GM12878 (cell line): ENCODE measurements around the gene KRTAP10-5. TPM values are rescaled to one million over a fixed set of nuclear protein-coding genes. Genes with fewer than 3 reads are reported as not detected.

Source experiments
- ATAC-seq: fragments of 200-7000 bp; cut with Tn5 transposase; 3 replicates; pipeline ENCODE4 v1.9.1; 2020; ENCODE audit warnings: mild to moderate bottlenecking, moderate library complexity
- BruUV-seq: library from RNA; stranded (reverse); fragments of 400-500 nt; replicated peaks from 2 replicates; lab custom pipeline; 2021; lab: Mats Ljungman, UMichigan
- CTCF ChIA-PET: fragments of 300-600 bp; sonication (Branson Sonifier 250); formaldehyde crosslinking; extraction: SDS; loops from one replicate; lab custom pipeline; 2021; ENCODE audit warnings: inconsistent platforms; lab: Yijun Ruan, JAX
- POLR2A ChIA-PET: fragments of 350-600 bp; formaldehyde crosslinking; extraction: SDS; loops from one replicate; lab custom pipeline; 2021; ENCODE audit warnings: inconsistent platforms; lab: Charles Lee
- RAD21 ChIA-PET: fragments of 300-600 bp; sonication (Branson Sonifier 250); formaldehyde crosslinking; loops from one replicate; lab custom pipeline; 2023; ENCODE audit warnings: antibody characterized with exemption; ENCODE audit not compliant: unreplicated experiment; lab: Charles Lee
- SMC1A ChIA-PET: fragments of 300-600 bp; sonication (Branson Sonifier 250); formaldehyde crosslinking; loops from one replicate; lab custom pipeline; 2023; ENCODE audit not compliant: unreplicated experiment, uncharacterized antibody; lab: Charles Lee
- DNase-seq: peaks from one replicate; pipeline ENCODE4 v3.0.0-alpha.2; 2011; ENCODE audit warnings: low read depth, low spot score
- FAIRE-seq: peaks from 3 replicates; lab custom pipeline; 2011; peaks lifted over from hg19 to GRCh38; lab: Jason Lieb, UNC
- H2AFZ ChIP-seq: 2 replicates; pipeline ENCODE4 v1.6.0; 2011; ENCODE audit warnings: low read depth, low read length, control low read depth; ENCODE audit not compliant: control insufficient read depth
- H3K27ac ChIP-seq: 2 replicates; pipeline ENCODE4 v1.5.1; 2011; ENCODE audit warnings: control low read depth; ENCODE audit not compliant: control insufficient read depth, insufficient read depth
- H3K27me3 ChIP-seq, 2 experiments: replicated peaks in 1 of 2; 2 replicates each; pipeline versions ENCODE4 v1.6.0 to v1.6.1; 2011; ENCODE audit warnings: low read length in 1 of 2; ENCODE audit not compliant: control insufficient read depth in 2 of 2, insufficient read depth in 2 of 2
- H3K36me3 ChIP-seq, 2 experiments: 2 replicates each; pipeline ENCODE4 v1.5.1; 2011; ENCODE audit warnings: low read length in 1 of 2; ENCODE audit not compliant: control insufficient read depth in 2 of 2, insufficient read depth in 2 of 2
- H3K4me1 ChIP-seq: 2 replicates; pipeline ENCODE4 v1.6.1; 2011; ENCODE audit warnings: mild to moderate bottlenecking, low read length, moderate library complexity, mixed read lengths; ENCODE audit not compliant: control insufficient read depth, insufficient read depth
- H3K4me2 ChIP-seq: 2 replicates; pipeline ENCODE4 v1.6.0; 2011; ENCODE audit warnings: control low read depth; ENCODE audit not compliant: control insufficient read depth, insufficient read depth
- H3K4me3 ChIP-seq: fragments of 200-600 bp; sonication (generic); 2 replicates; pipeline ENCODE4 v1.5.1; 2016
- H3K79me2 ChIP-seq: 2 replicates; pipeline ENCODE4 v1.6.0; 2011; ENCODE audit warnings: low read length; ENCODE audit not compliant: control insufficient read depth, insufficient read depth
- H3K9ac ChIP-seq: 2 replicates; pipeline ENCODE4 v1.8.0; 2011; ENCODE audit warnings: low read length, control low read depth, mixed read lengths; ENCODE audit not compliant: control insufficient read depth, insufficient read depth
- H3K9me3 ChIP-seq: replicated peaks from 3 replicates; pipeline ENCODE4 v1.5.1; 2011; ENCODE audit warnings: mild to moderate bottlenecking, low read length; ENCODE audit not compliant: control insufficient read depth, insufficient read depth
- H4K20me1 ChIP-seq: 2 replicates; pipeline ENCODE4 v1.6.0; 2011; ENCODE audit not compliant: control insufficient read depth, insufficient read depth
- HCFC1 ChIP-seq: fragments of 150-350 bp; IDR thresholded peaks from 2 replicates; pipeline ENCODE4 v1.6.1; 2014; ENCODE audit warnings: low read length
- IKZF1 ChIP-seq: fragments of 450-650 bp; conservative IDR thresholded peaks from 2 replicates; pipeline ENCODE4 v1.6.1; 2017; ENCODE audit warnings: antibody characterized with exemption, mild to moderate bottlenecking
- IKZF2 ChIP-seq, 2 experiments: fragments of 450-650 bp; IDR thresholded peaks; 2 replicates each; pipeline ENCODE4 v1.6.1; 2017; ENCODE audit warnings: mild to moderate bottlenecking in 2 of 2, moderate library complexity in 2 of 2
- MTA2 ChIP-seq: fragments of 450-650 bp; IDR thresholded peaks from 2 replicates; pipeline ENCODE4 v1.6.1; 2016; ENCODE audit warnings: low read depth, mild to moderate bottlenecking, moderate library complexity
- MXI1 ChIP-seq: fragments of 150-350 bp; IDR thresholded peaks from 2 replicates; pipeline ENCODE4 v1.6.1; 2011; ENCODE audit warnings: low read depth, mild to moderate bottlenecking, inconsistent platforms, low read length, improper control_type of control experiment
- SRF ChIP-seq, 2 experiments: IDR thresholded peaks; 2 replicates each; pipeline ENCODE4 v1.6.1; 2011; ENCODE audit warnings: low read depth in 2 of 2, low read length in 2 of 2, mild to moderate bottlenecking in 1 of 2, moderate library complexity in 1 of 2
- WGBS: methylation state at CpG from one replicate; pipeline ENCODE4 v1.1.6; 2016; ENCODE audit warnings: low lambda C conversion rate; ENCODE audit not compliant: insufficient replicate concordance, insufficient coverage; ENCODE audit errors: missing lambda C conversion rate; 5-methylcytosine and 5-hydroxymethylcytosine counted together
- in situ Hi-C: fragments of 300-500 bp; cut with MboI; formaldehyde crosslinking; loops from 9 replicates; pipeline ENCODE4 v1.14.3; 2018; ENCODE audit warnings: mixed read lengths
- intact Hi-C: fragments of 100-400 bp; cut with micrococcal nuclease; formaldehyde crosslinking; loops from one replicate; pipeline ENCODE4 v1.14.2; 2022; ENCODE audit not compliant: unreplicated experiment
- polyA plus RNA-seq, 11 experiments: library from polyadenylated mRNA; depleted of rRNA in 4 of 11; unstranded in 6 of 11; stranded (reverse) in 5 of 11; fragments of >200 nt; fragmentation: Nextera tagmentation in 4 of 11; fragmentation: Illumina TruSeq in 1 of 11; extraction: Ambion mirVana in 4 of 11; extraction: Trizol in 1 of 11; gene quantifications; 1 replicate in 1 of 11; 2 replicates in 10 of 11; pipeline versions ENCODE4 v1.2.1 to v1.2.3, GENCODE V29; 2011 to 2016; ENCODE audit warnings: inconsistent platforms in 2 of 11, missing spikeins in 2 of 11, low read depth in 1 of 11
- total RNA-seq, 4 experiments: library from RNA; depleted of rRNA in 3 of 4; stranded (reverse); fragments of >200 nt in 3 of 4; fragmentation: Illumina TruSeq in 1 of 4; extraction: Trizol in 1 of 4; gene quantifications; 2 replicates each; pipeline versions ENCODE4 v1.2.1 to v1.2.3, GENCODE V29; 2013 to 2021
- TF ChIP-seq, protein P1 (sequence below): fragments of 450-650 bp; IDR thresholded peaks from 2 replicates; pipeline ENCODE4 v1.6.1; 2017; ENCODE audit warnings: mild to moderate bottlenecking, moderate library complexity
- TF ChIP-seq, protein P2 (sequence below): fragments of 450-650 bp; formaldehyde crosslinking; IDR thresholded peaks from 2 replicates; pipeline ENCODE4 v1.4.0; 2022; ENCODE audit warnings: mild to moderate bottlenecking, moderate library complexity
- TF ChIP-seq, protein P3 (sequence below): fragments of 450-650 bp; IDR thresholded peaks from 2 replicates; pipeline ENCODE4 v1.6.1; 2017; ENCODE audit warnings: antibody characterized with exemption, mild to moderate bottlenecking, moderate library complexity
- TF ChIP-seq, protein P4 (sequence below): fragments of 450-650 bp; IDR thresholded peaks from 2 replicates; pipeline ENCODE4 v1.6.1; 2017; ENCODE audit warnings: mild to moderate bottlenecking

Gene KRTAP10-5
- total and polyA plus RNA-seq, 10 of the 15 experiments (the other 5 are each of a cell fraction or from before 2014, with no cell fraction given) = not detected

DNA sequence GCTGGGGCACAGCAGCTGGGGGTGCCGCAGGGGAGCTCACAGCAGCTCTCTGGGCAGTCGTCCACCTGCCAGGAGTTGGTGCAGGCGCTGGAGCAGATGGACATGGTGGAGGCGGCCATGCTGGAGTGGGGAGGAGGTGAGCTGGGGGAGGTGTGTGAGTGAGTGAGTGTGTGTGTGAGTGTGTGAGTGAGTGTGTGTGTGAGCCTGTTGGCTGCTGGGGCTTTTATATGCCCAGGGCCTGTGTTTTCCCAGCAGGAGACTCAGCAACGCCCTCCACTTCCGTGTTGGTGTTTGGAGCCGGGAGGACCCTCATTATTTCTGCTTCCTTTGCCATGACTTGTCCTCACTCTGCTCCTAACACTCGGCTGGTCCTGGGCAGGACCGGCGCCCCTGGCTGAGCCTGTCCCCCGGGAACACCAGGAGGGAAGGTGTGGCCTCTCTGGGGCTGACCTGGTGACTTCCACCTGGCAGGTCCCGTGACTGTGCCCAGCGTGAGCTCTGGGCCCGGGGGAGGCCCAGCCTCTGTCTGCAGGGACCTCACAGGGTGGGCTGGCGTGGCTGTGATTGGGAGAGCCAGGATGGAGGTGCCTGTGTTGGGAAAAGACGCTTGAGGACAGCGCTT, 29.0 kb downstream of the KRTAP10-5 start, which contains the start of gene KRTAP10-2 (continued):
- TF ChIP-seq, protein P1, sequence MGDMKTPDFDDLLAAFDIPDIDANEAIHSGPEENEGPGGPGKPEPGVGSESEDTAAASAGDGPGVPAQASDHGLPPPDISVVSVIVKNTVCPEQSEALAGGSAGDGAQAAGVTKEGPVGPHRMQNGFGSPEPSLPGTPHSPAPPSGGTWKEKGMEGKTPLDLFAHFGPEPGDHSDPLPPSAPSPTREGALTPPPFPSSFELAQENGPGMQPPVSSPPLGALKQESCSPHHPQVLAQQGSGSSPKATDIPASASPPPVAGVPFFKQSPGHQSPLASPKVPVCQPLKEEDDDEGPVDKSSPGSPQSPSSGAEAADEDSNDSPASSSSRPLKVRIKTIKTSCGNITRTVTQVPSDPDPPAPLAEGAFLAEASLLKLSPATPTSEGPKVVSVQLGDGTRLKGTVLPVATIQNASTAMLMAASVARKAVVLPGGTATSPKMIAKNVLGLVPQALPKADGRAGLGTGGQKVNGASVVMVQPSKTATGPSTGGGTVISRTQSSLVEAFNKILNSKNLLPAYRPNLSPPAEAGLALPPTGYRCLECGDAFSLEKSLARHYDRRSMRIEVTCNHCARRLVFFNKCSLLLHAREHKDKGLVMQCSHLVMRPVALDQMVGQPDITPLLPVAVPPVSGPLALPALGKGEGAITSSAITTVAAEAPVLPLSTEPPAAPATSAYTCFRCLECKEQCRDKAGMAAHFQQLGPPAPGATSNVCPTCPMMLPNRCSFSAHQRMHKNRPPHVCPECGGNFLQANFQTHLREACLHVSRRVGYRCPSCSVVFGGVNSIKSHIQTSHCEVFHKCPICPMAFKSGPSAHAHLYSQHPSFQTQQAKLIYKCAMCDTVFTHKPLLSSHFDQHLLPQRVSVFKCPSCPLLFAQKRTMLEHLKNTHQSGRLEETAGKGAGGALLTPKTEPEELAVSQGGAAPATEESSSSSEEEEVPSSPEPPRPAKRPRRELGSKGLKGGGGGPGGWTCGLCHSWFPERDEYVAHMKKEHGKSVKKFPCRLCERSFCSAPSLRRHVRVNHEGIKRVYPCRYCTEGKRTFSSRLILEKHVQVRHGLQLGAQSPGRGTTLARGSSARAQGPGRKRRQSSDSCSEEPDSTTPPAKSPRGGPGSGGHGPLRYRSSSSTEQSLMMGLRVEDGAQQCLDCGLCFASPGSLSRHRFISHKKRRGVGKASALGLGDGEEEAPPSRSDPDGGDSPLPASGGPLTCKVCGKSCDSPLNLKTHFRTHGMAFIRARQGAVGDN = no peak
- no peak for TF ChIP-seq SRF (IDR thresholded peaks at IDR 0.05; ENCODE audit: low read depth in 2 of 2, low read length in 2 of 2)

DNA sequence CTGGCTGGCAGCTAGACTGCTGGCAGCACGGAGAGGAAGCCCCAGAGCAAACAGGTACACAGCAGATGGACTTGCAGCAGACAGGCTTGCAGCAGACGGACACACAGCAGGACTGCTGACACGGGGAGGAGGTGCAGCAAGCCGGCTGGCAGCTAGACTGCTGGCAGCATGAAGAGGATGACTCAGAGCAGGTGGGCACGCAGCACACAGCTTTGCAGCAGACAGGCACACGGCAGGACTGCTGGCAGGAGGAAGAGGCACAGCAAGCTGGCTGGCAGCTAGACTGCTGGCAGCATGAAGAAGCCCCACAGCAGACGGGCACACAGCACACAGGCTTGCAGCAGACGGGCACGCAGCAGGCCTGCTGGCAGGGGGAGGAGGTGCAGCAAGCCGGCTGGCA, 29.6 kb downstream of the KRTAP10-5 start:
- Histone ChIP-seq H4K20me1 (no peaks in the 10 kb centered on the region), H3K27me3 (no peaks in the 10 kb centered on the region), H3K79me2 (no peaks in the 10 kb centered on the region), H3K9ac (no peak overlapping the region), H3K27ac (no peak overlapping the region), H2AFZ (no peak overlapping the region), H3K4me3 (no peak overlapping the region), H3K4me2 (no peak overlapping the region), H3K4me1 (no peaks in the 10 kb centered on the region), H3K9me3 (no peaks in the 10 kb centered on the region; the same call in 2 of the 3 replicates), H3K36me3 (no peaks in the 10 kb centered on the region)
- ChIA-PET RAD21 (no interaction called here), SMC1A (no interaction called here), POLR2A (no interaction called here), CTCF (no interaction called here)
- no peak for DNase-seq
- ATAC-seq = no peak
- no peak for FAIRE-seq
- no TSS peak for BruUV-seq
- in situ Hi-C loops = no loop called here
- intact Hi-C loops = no loop called here
- 17% methylated on average over 10 of the region's 10 CpGs for WGBS
- TF ChIP-seq HCFC1 (no peak), IKZF1 (no peak), MTA2 (no peak), MXI1 (no peak), IKZF2 (IDR thresholded peaks at IDR 0.05) (no peak)
- TF ChIP-seq, protein P2, sequence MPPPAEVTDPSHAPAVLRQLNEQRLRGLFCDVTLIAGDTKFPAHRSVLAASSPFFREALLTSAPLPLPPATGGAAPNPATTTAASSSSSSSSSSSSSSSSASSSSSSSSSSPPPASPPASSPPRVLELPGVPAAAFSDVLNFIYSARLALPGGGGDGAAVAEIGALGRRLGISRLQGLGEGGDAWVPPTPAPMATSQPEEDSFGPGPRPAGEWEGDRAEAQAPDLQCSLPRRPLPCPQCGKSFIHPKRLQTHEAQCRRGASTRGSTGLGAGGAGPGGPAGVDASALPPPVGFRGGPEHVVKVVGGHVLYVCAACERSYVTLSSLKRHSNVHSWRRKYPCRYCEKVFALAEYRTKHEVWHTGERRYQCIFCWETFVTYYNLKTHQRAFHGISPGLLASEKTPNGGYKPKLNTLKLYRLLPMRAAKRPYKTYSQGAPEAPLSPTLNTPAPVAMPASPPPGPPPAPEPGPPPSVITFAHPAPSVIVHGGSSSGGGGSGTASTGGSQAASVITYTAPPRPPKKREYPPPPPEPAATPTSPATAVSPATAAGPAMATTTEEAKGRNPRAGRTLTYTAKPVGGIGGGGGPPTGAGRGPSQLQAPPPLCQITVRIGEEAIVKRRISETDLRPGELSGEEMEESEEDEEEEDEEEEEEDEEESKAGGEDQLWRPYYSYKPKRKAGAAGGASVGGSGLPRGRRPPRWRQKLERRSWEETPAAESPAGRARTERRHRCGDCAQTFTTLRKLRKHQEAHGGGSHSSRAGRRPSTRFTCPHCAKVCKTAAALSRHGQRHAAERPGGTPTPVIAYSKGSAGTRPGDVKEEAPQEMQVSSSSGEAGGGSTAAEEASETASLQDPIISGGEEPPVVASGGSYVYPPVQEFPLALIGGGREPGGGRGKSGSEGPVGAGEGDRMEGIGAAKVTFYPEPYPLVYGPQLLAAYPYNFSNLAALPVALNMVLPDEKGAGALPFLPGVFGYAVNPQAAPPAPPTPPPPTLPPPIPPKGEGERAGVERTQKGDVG (CRISPR knock-in tag) = no peak
- TF ChIP-seq, protein P3, sequence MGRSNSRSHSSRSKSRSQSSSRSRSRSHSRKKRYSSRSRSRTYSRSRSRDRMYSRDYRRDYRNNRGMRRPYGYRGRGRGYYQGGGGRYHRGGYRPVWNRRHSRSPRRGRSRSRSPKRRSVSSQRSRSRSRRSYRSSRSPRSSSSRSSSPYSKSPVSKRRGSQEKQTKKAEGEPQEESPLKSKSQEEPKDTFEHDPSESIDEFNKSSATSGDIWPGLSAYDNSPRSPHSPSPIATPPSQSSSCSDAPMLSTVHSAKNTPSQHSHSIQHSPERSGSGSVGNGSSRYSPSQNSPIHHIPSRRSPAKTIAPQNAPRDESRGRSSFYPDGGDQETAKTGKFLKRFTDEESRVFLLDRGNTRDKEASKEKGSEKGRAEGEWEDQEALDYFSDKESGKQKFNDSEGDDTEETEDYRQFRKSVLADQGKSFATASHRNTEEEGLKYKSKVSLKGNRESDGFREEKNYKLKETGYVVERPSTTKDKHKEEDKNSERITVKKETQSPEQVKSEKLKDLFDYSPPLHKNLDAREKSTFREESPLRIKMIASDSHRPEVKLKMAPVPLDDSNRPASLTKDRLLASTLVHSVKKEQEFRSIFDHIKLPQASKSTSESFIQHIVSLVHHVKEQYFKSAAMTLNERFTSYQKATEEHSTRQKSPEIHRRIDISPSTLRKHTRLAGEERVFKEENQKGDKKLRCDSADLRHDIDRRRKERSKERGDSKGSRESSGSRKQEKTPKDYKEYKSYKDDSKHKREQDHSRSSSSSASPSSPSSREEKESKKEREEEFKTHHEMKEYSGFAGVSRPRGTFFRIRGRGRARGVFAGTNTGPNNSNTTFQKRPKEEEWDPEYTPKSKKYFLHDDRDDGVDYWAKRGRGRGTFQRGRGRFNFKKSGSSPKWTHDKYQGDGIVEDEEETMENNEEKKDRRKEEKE = no peak
- TF ChIP-seq, protein P4, sequence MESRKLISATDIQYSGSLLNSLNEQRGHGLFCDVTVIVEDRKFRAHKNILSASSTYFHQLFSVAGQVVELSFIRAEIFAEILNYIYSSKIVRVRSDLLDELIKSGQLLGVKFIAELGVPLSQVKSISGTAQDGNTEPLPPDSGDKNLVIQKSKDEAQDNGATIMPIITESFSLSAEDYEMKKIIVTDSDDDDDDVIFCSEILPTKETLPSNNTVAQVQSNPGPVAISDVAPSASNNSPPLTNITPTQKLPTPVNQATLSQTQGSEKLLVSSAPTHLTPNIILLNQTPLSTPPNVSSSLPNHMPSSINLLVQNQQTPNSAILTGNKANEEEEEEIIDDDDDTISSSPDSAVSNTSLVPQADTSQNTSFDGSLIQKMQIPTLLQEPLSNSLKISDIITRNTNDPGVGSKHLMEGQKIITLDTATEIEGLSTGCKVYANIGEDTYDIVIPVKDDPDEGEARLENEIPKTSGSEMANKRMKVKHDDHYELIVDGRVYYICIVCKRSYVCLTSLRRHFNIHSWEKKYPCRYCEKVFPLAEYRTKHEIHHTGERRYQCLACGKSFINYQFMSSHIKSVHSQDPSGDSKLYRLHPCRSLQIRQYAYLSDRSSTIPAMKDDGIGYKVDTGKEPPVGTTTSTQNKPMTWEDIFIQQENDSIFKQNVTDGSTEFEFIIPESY = no peak
